Smooth muscle cell (in vitro differentiated cells): ENCODE measurements around the gene WNK2. TPM values are rescaled to one million over a fixed set of nuclear protein-coding genes. Genes with fewer than 3 reads are reported as not detected.
"Not testable (repeated sequence)": the region's sequence is repeated elsewhere in the genome, so short reads cannot be mapped to it uniquely, and the experiment has no call there.

Experiments used
- DNase-seq: peaks from one replicate; lab custom pipeline; 2025; ENCODE audit not compliant: unreplicated experiment; lab: John Stamatoyannopoulos, UW
- H2AFZ ChIP-seq: fragments of 200-600 bp; sonication (generic); 2 replicates; pipeline ENCODE4 v1.6.0; 2016; ENCODE audit warnings: antibody characterized with exemption, low read depth, mild to moderate bottlenecking
- H3F3A ChIP-seq: fragments of 200-600 bp; sonication (generic); 2 replicates; pipeline ENCODE4 v1.6.0; 2017; ENCODE audit warnings: antibody characterized with exemption, low read depth
- H3K27ac ChIP-seq: fragments of 200-600 bp; sonication (generic); 2 replicates; pipeline ENCODE4 v1.5.1; 2016; ENCODE audit warnings: low read depth, mild to moderate bottlenecking
- H3K27me3 ChIP-seq: fragments of 200-600 bp; sonication (generic); 2 replicates; pipeline ENCODE4 v1.6.1; 2016; ENCODE audit warnings: low read depth, mild to moderate bottlenecking
- H3K36me3 ChIP-seq: fragments of 200-600 bp; sonication (generic); 2 replicates; pipeline ENCODE4 v1.5.1; 2016; ENCODE audit warnings: low read depth
- H3K4me1 ChIP-seq: fragments of 200-600 bp; sonication (generic); 2 replicates; pipeline ENCODE4 v1.5.1; 2016; ENCODE audit warnings: low read depth
- H3K4me2 ChIP-seq: fragments of 200-600 bp; sonication (generic); 2 replicates; pipeline ENCODE4 v1.6.0; 2016; ENCODE audit warnings: mild to moderate bottlenecking
- H3K4me3 ChIP-seq: fragments of 200-600 bp; sonication (generic); 2 replicates; pipeline ENCODE4 v1.5.1; 2016; ENCODE audit warnings: mild to moderate bottlenecking
- H3K79me2 ChIP-seq: fragments of 200-600 bp; sonication (generic); 2 replicates; pipeline ENCODE4 v1.6.0; 2016; ENCODE audit warnings: low read depth, mild to moderate bottlenecking
- H3K9ac ChIP-seq: fragments of 200-600 bp; sonication (generic); 2 replicates; pipeline ENCODE4 v1.6.0; 2016; ENCODE audit warnings: low read depth
- H3K9me3 ChIP-seq: fragments of 200-600 bp; sonication (generic); replicated peaks from 2 replicates; pipeline ENCODE4 v1.5.1; 2016; ENCODE audit warnings: low read depth
- H4K20me1 ChIP-seq: fragments of 200-600 bp; sonication (generic); 2 replicates; pipeline ENCODE4 v1.6.0; 2016; ENCODE audit warnings: low read depth
- CTCF ChIP-seq: fragments of 200-600 bp; sonication (generic); IDR thresholded peaks from 2 replicates; pipeline ENCODE4 v1.5.1; 2017; ENCODE audit warnings: borderline replicate concordance, mild to moderate bottlenecking, antibody characterized with exemption; ENCODE audit not compliant: insufficient read depth, poor library complexity, severe bottlenecking
- WGBS: methylation state at CpG from one replicate; pipeline ENCODE4 v1.1.7; 2016; ENCODE audit warnings: low lambda C conversion rate; 5-methylcytosine and 5-hydroxymethylcytosine counted together
- polyA plus RNA-seq: library from polyadenylated mRNA; unstranded; fragments of >200 nt; fragmentation: Nextera tagmentation; extraction: Ambion mirVana; gene quantifications from 2 replicates; pipeline ENCODE4 v1.2.1, GENCODE V29; 2016
- total RNA-seq: library from RNA; depleted of rRNA; stranded (reverse); fragments of >200 nt; gene quantifications from 2 replicates; pipeline ENCODE4 v1.2.3, GENCODE V29; 2014

The WNK2 gene
- total and polyA plus RNA-seq, 2 experiments from 2014 or later, result 0.27 to 0.31 TPM

GRCh38 chr9:93340091-93340490 lies 156.2 kb downstream of the WNK2 start:
- Histone ChIP-seq H3K79me2 (no peaks in the 10 kb centered on the region), H3K27me3 (peaks cover 3% of the 10 kb centered on the region), H3K4me3 (no peak overlapping the region), H3K9me3 (no peaks in the 10 kb centered on the region), H3K4me1 (no peaks in the 10 kb centered on the region), H3F3A (no peaks in the 10 kb centered on the region), H3K4me2 (no peak overlapping the region), H3K36me3 (no peaks in the 10 kb centered on the region), H4K20me1 (no peaks in the 10 kb centered on the region), H3K27ac (no peak overlapping the region), H3K9ac (no peak overlapping the region), H2AFZ (no peak overlapping the region)
- no peak for DNase-seq
- TF ChIP-seq CTCF, result no peak
- 98% methylated on average over 6 of the region's 6 CpGs for WGBS

- H3K9ac ChIP-seq, H3K4me2 ChIP-seq, H2AFZ ChIP-seq, H3K79me2 ChIP-seq, H3F3A ChIP-seq, H3K4me3 ChIP-seq, H3K9me3 ChIP-seq, H4K20me1 ChIP-seq, DNase-seq, H3K4me1 ChIP-seq, H3K27ac ChIP-seq, H3K36me3 ChIP-seq: not testable (repeated sequence)
- peaks cover 20% of the 10 kb centered on the region for H3K27me3 ChIP-seq
- WGBS, result 94% methylated on average over 5 of the region's 5 CpGs
Measured at GRCh38 chr9:93341820-93342219, 157.9 kb downstream of the WNK2 start.

DNA sequence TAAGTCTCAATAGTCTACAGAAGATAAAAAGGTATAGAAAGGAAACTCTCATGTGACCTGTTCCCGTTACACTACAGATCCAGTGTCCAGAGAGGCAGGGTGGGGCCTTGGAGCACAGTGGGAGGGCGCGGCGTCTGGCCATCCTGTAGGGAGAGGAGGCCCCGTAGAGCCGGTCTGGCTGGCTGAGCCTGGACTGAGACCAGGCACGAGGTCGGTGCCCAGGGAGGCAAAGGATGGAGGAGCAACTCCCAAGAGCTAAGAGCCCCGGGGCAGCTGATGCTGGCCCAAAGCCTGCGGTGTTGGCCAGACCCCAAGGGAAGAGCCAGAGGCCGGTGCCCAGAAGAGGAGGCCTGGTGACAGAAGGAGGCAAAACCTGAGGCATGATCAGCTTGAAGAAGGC lies 158.5 kb downstream of the WNK2 start:
- peaks cover 26% of the 10 kb centered on the region for H3K27me3 ChIP-seq
- not testable (repeated sequence) for H2AFZ ChIP-seq, H3K9ac ChIP-seq, H3K27ac ChIP-seq, H3K4me1 ChIP-seq, H3K9me3 ChIP-seq, H3K4me3 ChIP-seq, H3K36me3 ChIP-seq, H3F3A ChIP-seq, DNase-seq, H3K79me2 ChIP-seq, H4K20me1 ChIP-seq, H3K4me2 ChIP-seq
- 86% methylated on average over 11 of the region's 11 CpGs for WGBS

- H3K79me2 ChIP-seq, result no peaks in the 10 kb centered on the region
- WGBS, result 42% methylated on average over 9 of the region's 9 CpGs
- peaks cover 39% of the 10 kb centered on the region for H3K27me3 ChIP-seq
- no peak overlapping the region for H2AFZ ChIP-seq
- no peak for TF ChIP-seq CTCF
- no peak overlapping the region for H3K4me2 ChIP-seq
- no peak for DNase-seq
- no peak overlapping the region for H3K27ac ChIP-seq
- H3K4me3 ChIP-seq, result no peak overlapping the region
- no peaks in the 10 kb centered on the region for H4K20me1 ChIP-seq
- no peaks in the 10 kb centered on the region for H3K36me3 ChIP-seq
- no peaks in the 10 kb centered on the region for H3F3A ChIP-seq
- H3K4me1 ChIP-seq, result peaks cover 3% of the 10 kb centered on the region
- no peak overlapping the region for H3K9ac ChIP-seq
- no peaks in the 10 kb centered on the region for H3K9me3 ChIP-seq
Measured at GRCh38 chr9:93343663-93344062, 159.7 kb downstream of the WNK2 start.

- Histone ChIP-seq H3F3A (no peaks in the 10 kb centered on the region), H3K4me1 (peaks cover 3% of the 10 kb centered on the region), H3K27me3 (peaks cover 50% of the 10 kb centered on the region), H3K4me3 (peak overlapping the region; percentile 56), H3K79me2 (no peaks in the 10 kb centered on the region), H3K36me3 (no peaks in the 10 kb centered on the region), H4K20me1 (no peaks in the 10 kb centered on the region), H2AFZ (peak overlapping the region; percentile 80), H3K27ac (no peak overlapping the region), H3K4me2 (peak overlapping the region; percentile 96), H3K9me3 (no peaks in the 10 kb centered on the region), H3K9ac (no peak overlapping the region)
- DNase-seq, result no peak
- TF ChIP-seq CTCF, result no peak
- WGBS, result 30% methylated on average over 19 of the region's 19 CpGs
Measured at GRCh38 chr9:93345643-93346230, 161.8 kb downstream of the WNK2 start.
